Mesenchymal stem cell (in vitro differentiated cells and primary cell): ENCODE measurements around the gene CTSZ.
A peak's percentile ranks its signal among the peaks of the same experiment; 100 is the strongest.

Experiments used
- DNase-seq: peaks from one replicate; pipeline ENCODE4 v3.0.0-alpha.2; 2013
- H2AFZ ChIP-seq: one replicate; pipeline ENCODE4 v1.6.1; 2013; ENCODE audit warnings: low read depth, mild to moderate bottlenecking, control low read depth, inconsistent platforms, low read length, moderate library complexity
- H2AK5ac ChIP-seq: 2 replicates; pipeline ENCODE4 v1.6.1; 2013; ENCODE audit warnings: low read length, moderate library complexity, mild to moderate bottlenecking, inconsistent platforms; ENCODE audit not compliant: severe bottlenecking
- H2BK120ac ChIP-seq: one replicate; pipeline ENCODE4 v1.6.1; 2013; ENCODE audit warnings: low read depth, mild to moderate bottlenecking, inconsistent platforms, low read length, moderate library complexity
- H2BK12ac ChIP-seq, 2 experiments: one replicate each; pipeline ENCODE4 v1.6.1; 2013; ENCODE audit warnings: inconsistent platforms in 2 of 2, low read length in 2 of 2, mild to moderate bottlenecking in 2 of 2, moderate library complexity in 2 of 2, control low read depth in 1 of 2
- H2BK15ac ChIP-seq: one replicate; pipeline ENCODE4 v1.6.1; 2013; ENCODE audit warnings: mild to moderate bottlenecking, low read depth, inconsistent platforms; ENCODE audit not compliant: poor library complexity, severe bottlenecking
- H2BK5ac ChIP-seq: 2 replicates; pipeline ENCODE4 v1.6.1; 2013; ENCODE audit warnings: low read depth, mild to moderate bottlenecking, low read length, control low read depth, inconsistent platforms; ENCODE audit not compliant: poor library complexity, severe bottlenecking
- H3K14ac ChIP-seq, 2 experiments: one replicate each; pipeline ENCODE4 v1.6.1; 2013; ENCODE audit warnings: inconsistent platforms in 2 of 2, low read length in 2 of 2, control low read depth in 1 of 2, mild to moderate bottlenecking in 1 of 2, moderate library complexity in 1 of 2
- H3K18ac ChIP-seq, 2 experiments: one replicate each; pipeline ENCODE4 v1.6.1; 2013; ENCODE audit warnings: inconsistent platforms in 2 of 2, low read length in 2 of 2, control low read depth in 1 of 2, low read depth in 1 of 2, mild to moderate bottlenecking in 1 of 2
- H3K23ac ChIP-seq, 2 experiments: one replicate each; pipeline ENCODE4 v1.6.1; 2013; ENCODE audit warnings: inconsistent platforms in 2 of 2, low read length in 2 of 2, mild to moderate bottlenecking in 2 of 2, moderate library complexity in 2 of 2, control low read depth in 1 of 2
- H3K27ac ChIP-seq: 2 replicates; pipeline ENCODE4 v1.5.1; 2013; ENCODE audit warnings: mild to moderate bottlenecking, moderate library complexity, low read length, control low read depth, inconsistent platforms; ENCODE audit not compliant: poor library complexity, severe bottlenecking
- H3K27me3 ChIP-seq, 2 experiments: 2 replicates each; pipeline versions ENCODE4 v1.6.1 to v1.7.0; 2013; ENCODE audit warnings: low read length in 2 of 2, mild to moderate bottlenecking in 2 of 2, moderate library complexity in 2 of 2, control low read depth in 1 of 2, inconsistent platforms in 1 of 2; ENCODE audit not compliant: control insufficient read depth in 1 of 2, insufficient read depth in 1 of 2
- H3K36me3 ChIP-seq, 2 experiments: 2 replicates each; pipeline versions ENCODE4 v1.6.1 to v1.7.0; 2013; ENCODE audit warnings: low read length in 2 of 2, control low read depth in 1 of 2, inconsistent platforms in 1 of 2, low read depth in 1 of 2, mild to moderate bottlenecking in 1 of 2; ENCODE audit not compliant: insufficient read depth in 2 of 2, control insufficient read depth in 1 of 2
- H3K4ac ChIP-seq, 2 experiments: one replicate each; pipeline ENCODE4 v1.6.1; 2013; ENCODE audit warnings: inconsistent platforms in 2 of 2, low read length in 2 of 2, mild to moderate bottlenecking in 2 of 2, moderate library complexity in 2 of 2, control low read depth in 1 of 2, low read depth in 1 of 2
- H3K4me1 ChIP-seq: 2 replicates; pipeline ENCODE4 v1.6.1; 2013; ENCODE audit warnings: low read depth, low read length, control low read depth; ENCODE audit not compliant: control insufficient read depth, insufficient read depth
- H3K4me2 ChIP-seq: 2 replicates; pipeline ENCODE4 v1.6.1; 2013; ENCODE audit warnings: low read length, mild to moderate bottlenecking, inconsistent platforms; ENCODE audit not compliant: poor library complexity, severe bottlenecking
- H3K4me3 ChIP-seq, 2 experiments: 2 replicates each; pipeline versions ENCODE4 v1.5.1 to v1.7.0; 2013; ENCODE audit warnings: low read length in 2 of 2, mild to moderate bottlenecking in 2 of 2, control low read depth in 1 of 2, low read depth in 1 of 2; ENCODE audit not compliant: insufficient read depth in 1 of 2
- H3K79me1 ChIP-seq: replicated peaks from 2 replicates; pipeline ENCODE4 v1.6.1; 2013; ENCODE audit warnings: mild to moderate bottlenecking, control low read depth, low read length, inconsistent platforms; ENCODE audit not compliant: poor library complexity, severe bottlenecking
- H3K9ac ChIP-seq: 2 replicates; pipeline ENCODE4 v1.7.0; 2013; ENCODE audit warnings: mild to moderate bottlenecking, low read length, moderate library complexity
- H3K9me3 ChIP-seq: 2 replicates; pipeline ENCODE4 v1.7.0; 2013; ENCODE audit warnings: mild to moderate bottlenecking, low read length; ENCODE audit not compliant: control insufficient read depth
- H4K8ac ChIP-seq: one replicate; pipeline ENCODE4 v1.6.1; 2013; ENCODE audit warnings: inconsistent platforms, mild to moderate bottlenecking, low read length, moderate library complexity
- H4K91ac ChIP-seq: one replicate; pipeline ENCODE4 v1.6.1; 2013; ENCODE audit warnings: mild to moderate bottlenecking, low read length, inconsistent platforms
- WGBS: methylation state at CpG from one replicate; pipeline ENCODE4 v1.1.7; 2013; ENCODE audit warnings: mixed read lengths; 5-methylcytosine and 5-hydroxymethylcytosine counted together

CTSZ gene

DNA sequence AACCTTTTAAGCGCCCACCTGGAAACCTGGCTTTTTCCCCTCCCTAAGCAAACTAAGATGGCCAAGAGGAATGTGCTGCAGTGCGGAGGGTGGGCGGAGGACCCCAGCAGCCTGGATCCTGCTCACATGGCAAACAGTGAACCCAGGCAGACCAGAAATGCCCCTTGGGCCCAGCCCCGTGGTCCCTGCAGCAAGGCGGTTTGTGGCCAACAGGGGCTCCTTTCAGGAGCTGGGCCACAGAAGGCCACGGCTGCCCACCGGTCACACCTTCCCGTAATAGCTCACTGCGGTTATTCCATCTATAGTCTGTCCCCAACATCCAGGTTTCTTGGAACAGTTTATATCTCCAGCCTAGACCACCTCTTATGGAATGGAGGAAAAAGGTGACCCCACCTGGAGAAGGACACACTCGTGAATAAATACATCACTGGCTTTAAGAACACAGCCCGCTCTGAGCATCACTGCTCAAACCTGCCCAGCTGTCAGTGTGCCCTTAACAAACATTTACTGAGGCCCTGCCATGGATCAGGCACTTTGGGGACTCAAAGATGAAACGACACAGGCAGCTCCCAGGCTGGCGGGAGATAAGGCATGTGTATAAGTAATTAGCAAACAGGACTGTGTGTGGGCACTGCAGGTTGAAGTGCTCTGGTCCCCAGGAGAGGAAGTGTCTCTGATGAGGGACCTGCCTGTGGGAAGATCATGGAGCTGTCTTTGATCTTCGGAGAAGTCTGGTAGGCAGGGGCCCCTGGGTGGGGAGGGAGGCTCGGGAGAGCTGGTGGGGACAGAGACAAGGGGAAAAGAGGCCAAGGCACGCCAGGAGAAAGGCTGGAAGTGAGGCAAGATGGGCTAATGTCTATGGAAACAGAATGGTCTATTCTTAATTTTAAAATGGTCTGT is 9.0 kb upstream of the CTSZ start:
- Histone ChIP-seq H2BK12ac (no peak overlapping the region), H2BK15ac (no peak overlapping the region), H3K27ac (no peak overlapping the region), H3K4me3 (no peak overlapping the region), H2BK120ac (no peak overlapping the region), H2BK5ac (no peak overlapping the region), H4K8ac (no peak overlapping the region), H2AK5ac (peak overlapping the region; percentile 66), H3K27me3 (no peaks in the 10 kb centered on the region), H3K4me2 (no peak overlapping the region), H3K9ac (no peak overlapping the region), H3K23ac (no peak overlapping the region), H3K36me3 (peaks cover 0 to 18% of the 10 kb centered on the region in 2 experiments), H2AFZ (no peak overlapping the region), H3K9me3 (no peaks in the 10 kb centered on the region), H3K18ac (no peak overlapping the region), H3K4me1 (peaks cover 8% of the 10 kb centered on the region), H3K4ac (no peak overlapping the region), H4K91ac (no peak overlapping the region), H3K14ac (no peak overlapping the region), H3K79me1 (peaks cover 9% of the 10 kb centered on the region)
- 81% methylated on average over 16 of the region's 16 CpGs for WGBS
- no peak for DNase-seq

DNA sequence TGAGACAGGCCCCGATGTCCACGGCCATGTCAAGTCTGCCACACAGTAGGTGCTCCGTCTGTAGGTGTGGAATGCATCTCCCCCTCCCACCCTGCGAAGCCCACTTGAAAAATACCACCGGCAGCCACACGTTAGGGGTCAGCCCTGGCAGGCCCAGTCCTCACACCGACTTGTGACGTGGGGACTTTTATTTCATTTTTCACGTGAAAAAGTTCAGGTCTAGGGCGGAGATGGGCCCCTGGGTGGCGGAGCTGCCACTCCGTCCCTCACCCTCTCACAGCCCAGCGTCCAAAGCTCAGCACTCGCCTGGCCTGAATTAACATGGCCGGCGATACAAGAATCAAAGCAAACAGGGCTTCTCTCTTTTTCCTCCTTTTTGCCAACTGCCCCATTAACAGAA is 8.4 kb upstream of the CTSZ start:
- Histone ChIP-seq H3K4ac (no peak overlapping the region), H3K23ac (no peak overlapping the region), H2AK5ac (no peak overlapping the region), H3K27me3 (no peaks in the 10 kb centered on the region), H2BK15ac (no peak overlapping the region), H3K9ac (no peak overlapping the region), H3K4me1 (peaks cover 14% of the 10 kb centered on the region), H3K9me3 (no peaks in the 10 kb centered on the region), H3K14ac (no peak overlapping the region), H3K18ac (no peak overlapping the region), H3K4me2 (no peak overlapping the region), H2BK12ac (no peak overlapping the region), H3K27ac (no peak overlapping the region), H2BK120ac (no peak overlapping the region), H3K79me1 (peaks cover 9% of the 10 kb centered on the region), H3K4me3 (no peak overlapping the region), H2BK5ac (no peak overlapping the region), H2AFZ (no peak overlapping the region), H4K8ac (no peak overlapping the region), H4K91ac (no peak overlapping the region), H3K36me3 (peaks cover 0 to 18% of the 10 kb centered on the region in 2 experiments)
- DNase-seq, result no peak
- 94% methylated on average over 16 of the region's 16 CpGs for WGBS

DNA sequence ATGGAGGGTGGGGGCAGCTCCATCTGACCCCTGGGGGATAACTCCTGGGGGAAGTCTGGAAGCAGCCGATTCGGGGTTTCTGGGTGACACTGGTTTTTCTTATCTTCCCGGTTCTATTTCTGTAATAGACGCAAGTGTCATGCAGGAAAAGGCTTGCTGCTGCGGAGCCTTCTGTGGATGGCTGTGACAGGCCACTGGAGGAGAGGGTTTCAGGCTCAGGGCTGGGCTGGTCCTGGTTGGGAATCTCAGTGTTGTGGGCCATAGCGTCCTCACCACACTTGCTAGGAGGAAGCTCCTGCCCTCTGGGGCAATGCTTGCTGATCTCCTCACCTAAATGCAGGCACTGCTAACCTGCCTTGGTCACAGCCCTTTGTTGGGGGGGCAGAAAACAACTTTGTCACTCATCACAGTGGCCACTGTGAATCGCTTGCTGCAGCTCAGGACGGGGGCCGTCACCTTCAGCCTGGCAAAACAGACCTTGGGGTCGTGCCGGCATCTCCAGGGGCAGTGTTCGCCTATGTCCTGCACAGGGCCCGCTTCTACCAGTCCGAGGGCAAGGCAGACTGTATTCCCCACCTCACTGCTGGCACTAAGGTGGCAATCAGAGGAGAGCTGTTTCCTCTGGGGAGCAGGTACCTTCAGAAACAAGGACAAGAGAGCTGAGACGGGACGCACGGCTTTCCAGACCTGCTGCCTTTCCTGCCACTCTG is 7.8 kb upstream of the CTSZ start:
- Histone ChIP-seq H3K4me3 (no peak overlapping the region), H2BK12ac (no peak overlapping the region), H3K4me1 (peaks cover 16% of the 10 kb centered on the region), H2BK120ac (no peak overlapping the region), H3K4ac (no peak overlapping the region), H4K8ac (no peak overlapping the region), H3K18ac (no peak overlapping the region), H3K79me1 (peaks cover 9% of the 10 kb centered on the region), H2BK15ac (no peak overlapping the region), H4K91ac (peak overlapping the region; percentile 43), H2AFZ (no peak overlapping the region), H3K27me3 (no peaks in the 10 kb centered on the region), H2AK5ac (no peak overlapping the region), H3K27ac (no peak overlapping the region), H2BK5ac (no peak overlapping the region), H3K14ac (no peak overlapping the region), H3K23ac (no peak overlapping the region), H3K4me2 (no peak overlapping the region), H3K36me3 (peaks cover 0 to 18% of the 10 kb centered on the region in 2 experiments), H3K9me3 (no peaks in the 10 kb centered on the region), H3K9ac (no peak overlapping the region)
- WGBS, result 97% methylated on average over 17 of the region's 17 CpGs
- DNase-seq, result no peak

DNA sequence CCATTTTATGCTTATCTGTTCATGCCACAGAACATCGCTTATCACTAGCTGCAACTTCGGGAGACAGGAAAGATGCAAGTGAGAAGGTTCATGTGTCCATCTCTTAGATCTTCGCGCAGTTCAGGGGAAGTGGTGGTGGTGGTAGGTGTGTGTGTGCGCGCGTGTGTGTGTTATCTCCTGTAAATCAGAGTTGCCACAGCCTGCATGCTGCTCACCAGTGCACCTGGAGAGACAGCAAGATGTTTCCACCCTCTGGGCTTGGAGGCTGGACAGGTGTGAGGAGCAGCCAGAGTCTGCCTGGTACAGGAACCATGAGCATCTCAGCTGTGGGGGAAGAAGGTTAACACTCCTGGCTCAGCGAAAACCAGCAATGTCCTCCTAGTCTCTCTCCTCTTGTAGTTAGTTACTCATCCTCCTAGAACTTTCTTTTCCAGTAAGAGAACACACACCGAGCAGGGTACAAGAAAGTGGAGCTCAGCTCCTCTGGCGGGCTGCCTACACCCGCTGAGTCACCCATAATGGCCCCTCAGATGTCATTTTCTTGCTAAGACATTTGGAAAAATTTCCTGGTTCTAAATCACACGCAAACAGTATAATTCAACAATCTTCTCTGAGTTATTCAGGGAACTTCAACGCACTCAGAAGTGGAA is 7.0 kb upstream of the CTSZ start:
- H2BK15ac ChIP-seq, result no peak overlapping the region
- H3K4me2 ChIP-seq, result no peak overlapping the region
- peaks cover 16% of the 10 kb centered on the region for H3K4me1 ChIP-seq
- H3K18ac ChIP-seq, result no peak overlapping the region
- no peak overlapping the region for H3K4me3 ChIP-seq
- H2BK120ac ChIP-seq, result no peak overlapping the region
- no peaks in the 10 kb centered on the region for H3K27me3 ChIP-seq
- H3K79me1 ChIP-seq, result peaks cover 5% of the 10 kb centered on the region
- H3K23ac ChIP-seq, result no peak overlapping the region
- WGBS, result 81% methylated on average over 13 of the region's 13 CpGs
- no peak overlapping the region for H4K8ac ChIP-seq
- no peak for DNase-seq
- H3K27ac ChIP-seq, result no peak overlapping the region
- H3K14ac ChIP-seq, result no peak overlapping the region
- no peak overlapping the region for H2AFZ ChIP-seq
- no peak overlapping the region for H4K91ac ChIP-seq
- H2AK5ac ChIP-seq, result no peak overlapping the region
- no peak overlapping the region for H3K4ac ChIP-seq
- no peaks in the 10 kb centered on the region for H3K9me3 ChIP-seq
- H3K36me3 ChIP-seq, result peaks cover 0 to 16% of the 10 kb centered on the region in 2 experiments
- no peak overlapping the region for H3K9ac ChIP-seq
- no peak overlapping the region for H2BK12ac ChIP-seq
- H2BK5ac ChIP-seq, result no peak overlapping the region
